ENCODE results near the gene VTI1A.

- TF ChIP-seq POLR2AphosphoS5 (IDR thresholded peaks at IDR 0.05; ENCODE audit: borderline replicate concordance, low read depth, low read length): no peak
- TF ChIP-seq EZH2 (IDR thresholded peaks at IDR 0.05): no peak
- no peak for TF ChIP-seq FOXP2 (optimal IDR thresholded peaks at IDR 0.05; ENCODE audit: control extremely low read depth, extremely low read length, insufficient read depth)
These were observed 106.3 kb downstream of the VTI1A start for GRCh38 chr10:112553315-112553714.

Measured in SK-N-MC (cell line).